ENCODE measurements around the gene FRYL. TPM values are rescaled to one million over a fixed set of nuclear protein-coding genes. Genes with fewer than 3 reads are reported as not detected.

The FRYL gene
- total and polyA plus RNA-seq, 2 of the 13 experiments (the other 11 are each of a cell fraction or from before 2014, with no cell fraction given) = 9.7 to 19.6 TPM

DNA sequence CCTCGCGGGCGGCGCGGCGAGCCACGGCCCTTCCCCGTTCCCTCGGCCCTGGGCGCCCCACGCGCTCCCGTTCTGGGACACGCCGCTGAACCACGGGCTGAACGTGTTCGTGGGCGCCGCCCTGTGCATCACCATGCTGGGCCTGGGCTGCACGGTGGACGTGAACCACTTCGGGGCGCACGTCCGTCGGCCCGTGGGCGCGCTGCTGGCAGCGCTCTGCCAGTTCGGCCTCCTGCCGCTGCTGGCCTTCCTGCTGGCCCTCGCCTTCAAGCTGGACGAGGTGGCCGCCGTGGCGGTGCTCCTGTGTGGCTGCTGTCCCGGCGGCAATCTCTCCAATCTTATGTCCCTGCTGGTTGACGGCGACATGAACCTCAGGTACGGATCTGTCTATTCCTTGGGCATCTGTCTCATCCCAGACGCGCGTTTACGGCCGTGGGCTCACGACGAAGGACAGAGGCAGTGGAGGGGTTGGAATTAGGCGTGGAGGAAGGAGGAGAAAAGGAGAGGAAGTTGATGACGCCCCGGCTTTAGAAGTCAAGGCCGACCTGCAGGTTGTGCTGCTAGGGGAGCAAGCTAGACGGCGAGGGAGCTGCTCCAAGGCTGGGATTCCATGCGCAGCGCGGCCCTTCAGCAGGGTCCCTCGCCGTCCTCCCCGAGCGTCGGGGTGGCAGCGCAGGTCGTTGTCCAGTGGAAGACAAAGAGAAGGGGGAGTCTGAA, 296.1 kb downstream of the FRYL start:
- peak overlapping the region in 1 of 3 experiments; percentile 52; a peak in 1 of 6 replicates for H3K4me3 ChIP-seq (replicated peaks in 1 of 3; ENCODE audit: insufficient read depth in 1 of 3, low read depth in 2 of 3, low read length in 3 of 3)
- in situ Hi-C loops (cut with HindIII; ENCODE audit: extremely low pct_ligation_motif_present, low pct_unique_long_range_greater_than_20kb) = no loop called here
- CTCF ChIA-PET (ENCODE audit: low intra/inter-chr PET ratio, low total read pairs) = no interaction called here
- BruUV-seq (replicated peaks) = no TSS peak
- ATAC-seq (peak; percentile 53), DNase-seq (ENCODE audit: low spot score) (no peak), FAIRE-seq (no peak)
- peak overlapping the region; percentile 32; the same call in 1 of the 2 replicates for H3K4me2 ChIP-seq (ENCODE audit: low read depth, low read length)
- H3K4me1 ChIP-seq (ENCODE audit: insufficient read depth, low read length) = no peaks in the 10 kb centered on the region
- H3K36me3 ChIP-seq (replicated peaks in 1 of 2; ENCODE audit: control insufficient read depth in 1 of 2, insufficient read depth in 2 of 2, low read length in 2 of 2) = no peaks in the 10 kb centered on the region
- H3K27ac ChIP-seq (ENCODE audit: extremely low read length, insufficient read depth, low read length) = no peak overlapping the region
- POLR2A ChIA-PET = no interaction called here
- no peaks in the 10 kb centered on the region for H3K9me3 ChIP-seq (ENCODE audit: low read length)
- H4K20me1 ChIP-seq (ENCODE audit: insufficient read depth, low read length) = no peaks in the 10 kb centered on the region
- intact Hi-C loops (cut with micrococcal nuclease; ENCODE audit: unreplicated experiment) = no loop called here
- no peaks in the 10 kb centered on the region for H3K79me2 ChIP-seq (ENCODE audit: insufficient read depth, low read length)
- H2AFZ ChIP-seq (ENCODE audit: low read length) = no peak overlapping the region
- H3K9ac ChIP-seq (ENCODE audit: insufficient read depth, low read depth, low read length) = no peak overlapping the region
- no peak for TF ChIP-seq MAZ (IDR thresholded peaks at IDR 0.05; ENCODE audit: borderline replicate concordance, low read depth, low read length)
- TF ChIP-seq MAZ (CRISPR knock-in tag; IDR thresholded peaks at IDR 0.05; ENCODE audit: low read depth) = no peak
- TF ChIP-seq, protein P1, sequence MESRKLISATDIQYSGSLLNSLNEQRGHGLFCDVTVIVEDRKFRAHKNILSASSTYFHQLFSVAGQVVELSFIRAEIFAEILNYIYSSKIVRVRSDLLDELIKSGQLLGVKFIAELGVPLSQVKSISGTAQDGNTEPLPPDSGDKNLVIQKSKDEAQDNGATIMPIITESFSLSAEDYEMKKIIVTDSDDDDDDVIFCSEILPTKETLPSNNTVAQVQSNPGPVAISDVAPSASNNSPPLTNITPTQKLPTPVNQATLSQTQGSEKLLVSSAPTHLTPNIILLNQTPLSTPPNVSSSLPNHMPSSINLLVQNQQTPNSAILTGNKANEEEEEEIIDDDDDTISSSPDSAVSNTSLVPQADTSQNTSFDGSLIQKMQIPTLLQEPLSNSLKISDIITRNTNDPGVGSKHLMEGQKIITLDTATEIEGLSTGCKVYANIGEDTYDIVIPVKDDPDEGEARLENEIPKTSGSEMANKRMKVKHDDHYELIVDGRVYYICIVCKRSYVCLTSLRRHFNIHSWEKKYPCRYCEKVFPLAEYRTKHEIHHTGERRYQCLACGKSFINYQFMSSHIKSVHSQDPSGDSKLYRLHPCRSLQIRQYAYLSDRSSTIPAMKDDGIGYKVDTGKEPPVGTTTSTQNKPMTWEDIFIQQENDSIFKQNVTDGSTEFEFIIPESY (CRISPR knock-in tag; IDR thresholded peaks at IDR 0.05) = peak; percentile 20; the same call in 1 of the 2 replicates
- TF ChIP-seq, protein P2, sequence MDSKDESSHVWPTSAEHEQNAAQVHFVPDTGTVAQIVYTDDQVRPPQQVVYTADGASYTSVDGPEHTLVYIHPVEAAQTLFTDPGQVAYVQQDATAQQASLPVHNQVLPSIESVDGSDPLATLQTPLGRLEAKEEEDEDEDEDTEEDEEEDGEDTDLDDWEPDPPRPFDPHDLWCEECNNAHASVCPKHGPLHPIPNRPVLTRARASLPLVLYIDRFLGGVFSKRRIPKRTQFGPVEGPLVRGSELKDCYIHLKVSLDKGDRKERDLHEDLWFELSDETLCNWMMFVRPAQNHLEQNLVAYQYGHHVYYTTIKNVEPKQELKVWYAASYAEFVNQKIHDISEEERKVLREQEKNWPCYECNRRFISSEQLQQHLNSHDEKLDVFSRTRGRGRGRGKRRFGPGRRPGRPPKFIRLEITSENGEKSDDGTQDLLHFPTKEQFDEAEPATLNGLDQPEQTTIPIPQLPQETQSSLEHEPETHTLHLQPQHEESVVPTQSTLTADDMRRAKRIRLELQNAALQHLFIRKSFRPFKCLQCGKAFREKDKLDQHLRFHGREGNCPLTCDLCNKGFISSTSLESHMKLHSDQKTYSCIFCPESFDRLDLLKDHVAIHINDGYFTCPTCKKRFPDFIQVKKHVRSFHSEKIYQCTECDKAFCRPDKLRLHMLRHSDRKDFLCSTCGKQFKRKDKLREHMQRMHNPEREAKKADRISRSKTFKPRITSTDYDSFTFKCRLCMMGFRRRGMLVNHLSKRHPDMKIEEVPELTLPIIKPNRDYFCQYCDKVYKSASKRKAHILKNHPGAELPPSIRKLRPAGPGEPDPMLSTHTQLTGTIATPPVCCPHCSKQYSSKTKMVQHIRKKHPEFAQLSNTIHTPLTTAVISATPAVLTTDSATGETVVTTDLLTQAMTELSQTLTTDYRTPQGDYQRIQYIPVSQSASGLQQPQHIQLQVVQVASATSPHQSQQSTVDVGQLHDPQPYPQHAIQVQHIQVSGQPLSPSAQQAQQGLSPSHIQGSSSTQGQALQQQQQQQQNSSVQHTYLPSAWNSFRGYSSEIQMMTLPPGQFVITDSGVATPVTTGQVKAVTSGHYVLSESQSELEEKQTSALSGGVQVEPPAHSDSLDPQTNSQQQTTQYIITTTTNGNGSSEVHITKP (CRISPR knock-in tag; IDR thresholded peaks at IDR 0.05; ENCODE audit: low read depth) = no peak
- TF ChIP-seq POLR2AphosphoS5 (IDR thresholded peaks at IDR 0.05; ENCODE audit: low read depth, low read length) = no peak
- TF ChIP-seq CHD2 (IDR thresholded peaks at IDR 0.05; ENCODE audit: low read depth, low read length) = no peak
- peaks cover 0 to 31% of the 10 kb centered on the region in 2 experiments; a peak in 3 of 5 replicates for H3K27me3 ChIP-seq (ENCODE audit: control insufficient read depth in 1 of 2, insufficient read depth in 2 of 2, low read length in 2 of 2)
- WGBS (ENCODE audit: low lambda C conversion rate) = 76% methylated on average over 58 of the region's 66 CpGs

Data from HepG2 (cell line).